ENCODE measurements around the gene CLMN.
"Not testable (repeated sequence)": the region's sequence is repeated elsewhere in the genome, so short reads cannot be mapped to it uniquely, and the experiment has no call there.

The CLMN gene

DNA sequence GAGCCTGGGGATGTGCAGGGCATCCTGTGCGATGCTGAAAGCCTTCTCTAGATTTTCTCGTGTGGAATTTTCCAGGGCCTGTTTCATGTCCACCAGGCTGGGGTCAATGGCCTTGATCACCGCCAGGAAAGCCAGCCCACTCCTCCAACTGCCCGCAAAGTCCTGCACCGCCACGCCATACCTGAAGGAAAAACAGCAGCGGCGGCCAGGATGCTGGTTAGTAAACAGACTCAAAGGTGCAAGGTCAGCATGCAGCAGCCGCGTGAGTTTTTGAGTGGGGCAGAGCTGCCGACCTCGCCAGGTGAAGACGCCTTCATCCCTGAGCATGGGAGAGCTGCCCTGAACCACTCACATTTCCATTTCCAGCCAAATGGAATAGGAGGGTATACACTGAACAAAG lies 109.0 kb downstream of the CLMN start:
- no peak for DNase-seq

DNA sequence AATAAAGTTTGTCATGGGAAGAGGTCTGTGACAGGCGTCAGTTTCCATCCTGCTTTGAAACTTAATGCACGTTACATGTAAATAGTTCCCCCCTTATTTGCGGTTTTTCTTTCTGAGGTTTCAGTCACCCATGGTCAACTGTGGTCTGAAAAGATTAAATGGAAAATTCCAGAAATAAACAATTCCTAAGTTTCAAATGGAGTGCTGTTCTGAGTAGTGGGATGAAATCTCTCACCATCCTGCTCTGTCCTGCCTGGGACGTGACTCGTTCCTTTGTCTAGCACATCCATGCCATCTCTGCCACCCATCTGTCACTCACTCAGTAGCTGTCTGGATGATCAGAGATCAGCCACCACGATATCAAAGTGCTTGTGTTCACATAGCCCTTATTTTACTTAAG lies 111.1 kb downstream of the CLMN start:
- DNase-seq: no peak

GRCh38 chr14:95207475-95208233 lies 112.1 kb downstream of the CLMN start:
- no peak for DNase-seq

DNA sequence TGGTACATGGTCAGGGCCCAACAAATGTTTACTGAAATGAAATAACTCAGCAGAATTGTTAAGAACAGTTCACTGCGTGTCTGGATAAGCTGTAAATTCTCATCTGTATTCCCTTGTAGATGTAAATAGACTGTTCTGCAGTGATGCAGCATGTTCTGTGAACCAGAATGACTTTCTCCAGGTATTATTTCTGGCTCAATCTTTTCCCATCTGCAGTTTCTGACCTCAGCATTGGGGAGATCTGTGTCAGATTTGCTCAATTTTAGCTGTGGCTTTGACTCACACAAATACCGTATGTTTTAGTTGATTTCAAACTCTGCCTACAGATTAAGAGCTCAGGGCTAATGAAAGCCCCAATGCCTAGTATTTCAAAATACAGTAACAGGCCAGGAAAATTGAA lies 113.2 kb downstream of the CLMN start:
- DNase-seq: no peak

GRCh38 chr14:95204705-95205104 lies 115.0 kb downstream of the CLMN start:
- DNase-seq: no peak

DNA sequence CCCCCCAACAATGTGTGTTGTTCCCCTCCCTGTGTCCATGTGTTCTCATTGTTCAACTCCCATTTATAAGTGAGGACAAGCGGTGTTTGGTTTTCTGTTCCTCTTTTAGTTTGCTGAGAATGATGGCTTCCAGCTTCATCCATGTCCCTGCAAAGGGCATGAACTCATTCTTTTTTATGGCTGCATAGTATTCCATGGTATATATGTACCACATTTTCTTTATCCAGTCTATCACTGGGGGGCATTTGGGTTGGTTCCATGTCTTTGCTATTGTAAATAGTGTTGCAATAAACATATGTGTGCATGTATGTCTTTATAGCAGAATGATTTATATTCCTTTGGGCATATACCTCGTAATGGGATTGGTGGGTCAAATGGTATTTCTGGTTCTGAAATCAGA lies 118.0 kb downstream of the CLMN start:
- not testable (repeated sequence) for DNase-seq

GRCh38 chr14:95200404-95200803 lies 119.3 kb downstream of the CLMN start:
- no peak for DNase-seq

DNA sequence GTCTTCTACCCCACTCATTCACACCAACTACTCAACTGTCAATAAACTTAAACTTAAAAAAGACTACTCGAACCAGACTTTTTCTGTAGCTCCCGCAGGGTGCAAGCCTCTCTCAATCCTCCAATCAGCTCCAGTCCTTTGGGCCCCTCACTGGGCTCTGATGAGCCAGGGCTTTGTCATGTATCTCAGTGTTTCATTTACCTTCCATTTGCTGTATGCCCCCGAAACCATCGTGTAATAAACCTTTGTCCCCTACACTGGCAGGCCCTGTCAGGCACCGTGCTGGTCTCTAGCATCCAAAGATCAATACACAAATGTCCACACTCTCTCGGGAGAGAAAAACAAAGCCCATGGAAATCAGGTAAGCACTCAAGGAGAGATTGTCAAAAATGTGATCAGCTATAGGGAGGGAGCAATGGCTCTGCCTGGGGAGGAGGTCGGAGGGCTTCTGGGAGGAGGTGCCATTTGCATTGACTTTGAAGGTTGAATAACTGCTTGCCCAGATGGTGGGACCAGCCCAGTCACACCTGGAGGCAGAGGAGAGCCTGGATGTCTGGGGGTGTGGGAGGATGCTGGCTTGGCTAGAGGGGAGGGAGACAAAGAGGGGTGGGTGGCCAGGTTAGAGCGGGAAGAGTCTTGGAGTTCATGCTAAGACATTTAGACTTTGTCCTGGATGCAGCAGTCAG lies 120.3 kb downstream of the CLMN start:
- no peak for DNase-seq

GRCh38 chr14:95198320-95198719 lies 121.4 kb downstream of the CLMN start:
- no peak for DNase-seq

GRCh38 chr14:95197551-95197950 lies 122.2 kb downstream of the CLMN start:
- no peak for DNase-seq

DNA sequence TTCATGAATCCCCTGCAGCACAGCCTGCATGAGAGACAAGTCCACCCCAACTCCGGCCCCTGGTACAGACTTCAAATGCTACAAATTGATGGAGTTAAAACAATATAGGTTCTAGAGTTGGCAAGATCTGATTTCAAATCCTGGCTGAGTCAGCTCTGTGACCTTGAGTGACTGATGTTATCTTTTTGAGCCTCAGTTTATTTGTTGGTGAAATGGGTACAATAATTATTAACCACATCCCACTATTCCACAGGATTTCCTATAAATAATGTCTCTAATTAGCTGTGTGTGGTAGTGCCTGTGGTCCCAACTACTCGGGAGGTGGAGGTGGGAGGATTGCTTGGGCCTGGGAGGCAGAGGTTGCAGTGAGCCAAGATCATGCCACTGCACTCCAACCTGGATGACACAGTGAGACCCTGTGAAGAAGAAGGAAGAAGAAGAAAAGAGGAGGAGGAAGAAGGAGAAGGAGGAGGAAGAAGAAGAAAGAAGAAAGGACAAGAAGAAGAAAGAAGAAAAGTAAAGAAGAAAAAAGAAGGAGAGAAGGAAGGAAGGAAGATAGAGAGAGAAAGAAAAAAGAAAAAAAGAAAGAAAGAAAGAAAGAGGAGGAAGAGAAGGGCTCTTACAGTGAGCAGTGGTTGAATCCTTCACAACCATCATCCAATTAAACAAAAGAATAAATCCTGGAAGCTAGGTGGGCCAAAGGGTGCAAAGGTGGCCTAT lies 122.7 kb downstream of the CLMN start:
- DNase-seq: no peak

GRCh38 chr14:95196268-95196667 lies 123.4 kb downstream of the CLMN start:
- peak; percentile 70 for DNase-seq

GRCh38 chr14:95195031-95195430 lies 124.7 kb downstream of the CLMN start:
- DNase-seq: no peak

DNA sequence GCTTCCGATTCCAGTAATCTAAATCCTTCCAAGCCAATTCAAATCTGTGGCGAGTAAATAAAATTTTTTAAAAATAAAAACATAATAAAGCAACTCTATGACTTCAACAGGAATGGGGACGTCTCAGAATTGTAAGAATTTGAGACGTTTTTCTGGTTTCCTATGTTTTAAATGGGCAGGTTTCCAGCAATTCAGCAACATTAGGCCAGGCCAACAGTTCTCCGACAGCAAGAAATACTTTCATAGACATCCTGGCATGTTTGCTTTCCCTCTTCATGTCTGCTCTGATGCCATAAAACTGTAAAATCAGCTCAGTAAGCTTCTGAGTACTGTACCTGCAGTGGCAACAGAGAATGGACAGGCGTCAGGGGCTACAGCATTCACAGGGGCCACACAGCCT lies 126.6 kb downstream of the CLMN start:
- DNase-seq: no peak

- peak; percentile 45 for DNase-seq
Measured at GRCh38 chr14:95192311-95192710, 127.4 kb downstream of the CLMN start.

DNA sequence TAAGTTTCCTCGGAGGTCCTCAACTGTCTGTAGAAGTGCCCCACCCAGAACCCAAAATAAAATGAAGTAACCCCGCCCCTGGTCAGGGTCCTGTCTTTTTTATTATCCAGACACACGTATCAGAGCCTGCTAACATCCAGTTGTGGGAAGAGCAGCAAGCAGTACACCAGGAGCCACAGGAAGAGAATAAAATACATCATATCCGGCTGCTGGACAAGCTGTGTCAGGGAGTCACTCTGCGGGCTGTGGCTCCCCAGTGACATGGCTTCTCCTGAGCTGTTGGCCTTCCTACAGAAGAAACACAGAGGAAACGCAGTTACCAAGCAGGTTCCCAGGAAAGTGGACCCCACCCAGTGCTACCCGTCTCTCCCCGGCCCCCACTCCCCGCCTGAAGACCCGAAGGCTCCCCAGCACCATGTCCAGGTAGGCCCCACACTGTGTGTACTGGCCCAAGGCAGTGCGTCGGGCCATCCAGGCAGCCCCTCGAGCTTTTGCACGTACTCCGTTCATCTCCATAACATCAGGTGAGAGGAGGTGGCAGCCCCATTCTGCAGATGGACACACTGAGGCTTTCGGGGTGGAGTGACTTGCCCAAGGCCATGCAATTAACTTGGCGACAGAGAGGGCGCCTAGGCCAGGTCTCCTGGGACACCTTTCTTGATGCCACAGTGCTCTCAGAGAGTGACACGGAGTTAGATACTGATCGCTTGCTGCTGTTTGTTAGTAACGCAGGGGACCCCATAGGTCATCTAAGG lies 128.1 kb downstream of the CLMN start:
- DNase-seq: peak; percentile 25

DNA sequence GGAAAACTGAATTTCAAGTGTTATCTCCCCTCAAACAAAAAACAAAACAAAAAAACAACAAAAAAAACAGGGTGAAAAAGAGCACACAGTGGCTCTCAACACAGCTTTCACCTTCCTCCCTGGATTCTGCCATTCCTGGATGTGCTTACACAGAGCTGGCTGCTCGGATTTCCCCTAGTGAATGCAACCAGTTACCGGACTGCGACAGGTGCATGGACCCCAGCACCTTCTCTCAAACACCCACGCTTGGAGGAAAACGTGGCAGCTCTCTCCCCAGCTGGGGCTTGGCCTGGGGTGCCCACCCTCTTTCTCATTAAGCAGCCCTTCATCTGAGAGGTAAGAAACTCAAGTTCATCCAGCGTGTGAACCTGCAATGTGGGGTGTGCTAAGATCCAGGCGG lies 128.9 kb downstream of the CLMN start:
- no peak for DNase-seq

DNA sequence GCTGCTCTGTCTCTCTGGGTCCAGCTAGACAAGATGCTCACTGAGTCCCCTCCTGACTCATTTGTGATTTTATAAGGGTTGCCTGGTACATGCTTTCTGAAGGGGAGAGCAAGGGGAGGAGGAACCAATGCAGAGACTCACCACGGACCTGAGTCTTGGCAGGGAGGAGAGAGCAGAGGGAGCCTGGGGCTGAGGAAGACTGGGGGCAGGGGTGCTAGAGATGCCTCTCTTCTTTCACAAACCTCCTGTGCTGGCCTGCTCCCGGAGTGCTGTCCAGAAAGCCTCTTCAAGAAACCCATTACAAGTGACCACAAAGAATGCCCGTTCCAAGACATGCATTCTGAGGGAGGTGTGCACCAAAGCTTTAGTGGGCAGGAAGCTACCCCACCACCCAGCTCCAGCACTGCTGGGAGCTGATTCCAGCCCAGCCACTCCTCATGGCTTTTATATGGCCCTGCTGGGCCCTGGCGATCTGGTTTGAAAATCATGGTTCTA lies 129.3 kb downstream of the CLMN start:
- DNase-seq: no peak

DNA sequence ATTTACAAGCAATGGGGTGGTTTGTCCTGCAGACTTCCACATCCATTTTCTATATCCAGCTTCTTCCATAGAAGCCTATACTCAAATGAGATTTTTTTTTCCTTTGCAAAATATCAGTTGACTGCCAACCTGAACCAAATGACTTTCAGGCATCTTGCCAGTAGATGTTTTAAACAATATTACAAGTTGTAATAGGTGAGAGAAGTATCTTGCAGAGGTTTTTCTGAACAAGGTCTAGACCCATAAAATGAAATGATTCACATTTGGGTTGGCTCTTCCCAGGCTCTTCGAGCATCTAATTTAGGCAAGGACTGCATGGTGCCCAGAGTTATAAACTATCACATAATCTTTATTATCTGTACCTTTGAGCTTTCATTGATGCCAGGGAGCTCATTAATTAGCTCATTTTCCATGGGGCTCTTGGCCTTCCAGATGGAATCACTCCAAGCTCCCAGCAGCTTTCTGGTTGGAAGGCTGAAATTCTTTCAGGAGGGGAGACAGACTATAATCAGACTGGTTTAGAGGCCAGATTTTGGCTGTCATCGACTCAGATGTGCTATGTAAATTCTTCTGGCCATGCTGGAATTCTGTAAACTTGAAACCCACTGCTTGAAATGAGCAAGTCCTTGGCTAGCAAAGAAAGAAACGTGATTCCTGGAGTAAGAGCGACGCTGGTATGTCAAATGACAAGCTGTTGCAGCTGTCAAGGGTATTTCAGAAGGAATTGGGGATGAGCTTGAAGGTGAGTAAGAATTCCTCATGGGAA lies 130.2 kb downstream of the CLMN start:
- DNase-seq: no peak

DNA sequence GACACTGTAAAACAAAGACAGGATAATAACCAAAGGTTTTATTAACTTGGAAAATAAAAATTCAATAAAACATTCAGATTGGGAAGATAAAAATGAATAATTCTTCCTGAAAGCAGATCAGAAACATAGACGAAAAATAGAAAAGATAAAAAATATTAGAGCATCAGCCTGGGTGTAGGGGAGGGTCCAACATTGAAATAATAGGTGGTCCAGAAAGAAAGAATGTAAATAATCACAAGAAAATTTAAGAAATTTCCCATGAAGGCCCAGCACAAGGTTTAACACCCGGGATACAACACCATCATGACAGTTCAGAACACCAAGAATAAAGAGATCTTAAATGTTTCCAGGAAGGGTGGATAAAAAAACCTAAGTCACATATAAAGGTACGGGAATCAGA lies 131.3 kb downstream of the CLMN start:
- DNase-seq: no peak

GRCh38 chr14:95185767-95186392 lies 133.8 kb downstream of the CLMN start:
- peak; percentile 92 for DNase-seq
